ENCODE measurements around the gene UBE2F. TPM values are rescaled to one million over a fixed set of nuclear protein-coding genes. Genes with fewer than 3 reads are reported as not detected.

UBE2F gene
- total RNA-seq, 5 donors from 2014 or later (not counting 1 experiment from before 2014, with no cell fraction given) = 35.1 to 53.6 (median 37.3) TPM

- Histone ChIP-seq H3K27ac (ENCODE audit: low read length) (no peak overlapping the region), H3K4me1 (ENCODE audit: control insufficient read depth in 1 of 2, extremely low read depth in 1 of 2, insufficient read depth in 2 of 2, low read length in 2 of 2) (peaks cover 4 to 32% of the 10 kb centered on the region in 2 experiments), H3K27me3 (replicated peaks in 1 of 2; ENCODE audit: control insufficient read depth in 2 of 2, extremely low read depth in 1 of 2, insufficient read depth in 2 of 2, low read length in 1 of 2) (peaks cover 0 to 16% of the 10 kb centered on the region in 2 experiments), H3K4me3 (ENCODE audit: control insufficient read depth in 1 of 2, extremely low read depth in 1 of 2, low read length in 1 of 2) (no peak overlapping the region), H3K36me3 (ENCODE audit: control insufficient read depth in 2 of 2, extremely low read depth in 1 of 2, insufficient read depth in 1 of 2, low read length in 1 of 2) (no peaks in the 10 kb centered on the region), H3K9me3 (no peaks in the 10 kb centered on the region)
- H3K4me3 Mint-ChIP-seq = peak overlapping the region; percentile 80 to 87 (median 86)
- 100% methylated on average over 1 of the region's 3 CpGs for WGBS (ENCODE audit: insufficient coverage)
- ATAC-seq (replicated peaks in 1 of 4) (no peak), DNase-seq (no peak)
- POLR2A ChIA-PET = no interaction called here
- H3K9me3 Mint-ChIP-seq = peaks cover 0 to 4% (median 0%) of the 10 kb centered on the region in 3 donors
- peaks cover 17 to 18% of the 10 kb centered on the region in 2 donors for H3K27me3 Mint-ChIP-seq
- no peak overlapping the region for H3K27ac Mint-ChIP-seq
- CTCF ChIA-PET = no interaction called here
- H3K4me1 Mint-ChIP-seq = peaks cover 38 to 40% (median 40%) of the 10 kb centered on the region in 3 donors
- no peaks in the 10 kb centered on the region for H3K36me3 Mint-ChIP-seq
Measured at GRCh38 chr2:238059505-238059904, 92.7 kb downstream of the UBE2F start.

- H3K36me3 Mint-ChIP-seq = peaks cover 4% of the 10 kb centered on the region
- peak overlapping the region; percentile 73 to 79 for H3K4me3 ChIP-seq (ENCODE audit: control insufficient read depth in 1 of 2, extremely low read depth in 1 of 2, low read length in 1 of 2)
- ChIA-PET CTCF (no interaction called here), POLR2A (interaction anchor here in 1 of 2 donors (0.6 to 1.0 kb wide), 2 partner anchors 328 to 974 kb away, joined by 3 to 4 read pairs; partner anchors contain the start of gene COPS8)
- no peaks in the 10 kb centered on the region for H3K9me3 ChIP-seq
- WGBS (ENCODE audit: insufficient coverage) = 2% methylated on average over 18 of the region's 18 CpGs
- H3K36me3 ChIP-seq (ENCODE audit: control insufficient read depth in 2 of 2, extremely low read depth in 1 of 2, insufficient read depth in 1 of 2, low read length in 1 of 2) = peaks cover 0 to 2% of the 10 kb centered on the region in 2 donors
- H3K4me3 Mint-ChIP-seq = peak overlapping the region; percentile 80 to 87 (median 86)
- ATAC-seq (replicated peaks in 1 of 4) = no peak
- H3K27me3 ChIP-seq (replicated peaks in 1 of 2; ENCODE audit: control insufficient read depth in 2 of 2, extremely low read depth in 1 of 2, insufficient read depth in 2 of 2, low read length in 1 of 2) = peaks cover 0 to 10% of the 10 kb centered on the region in 2 experiments
- peak in 1 of 35 experiments; percentile 32 for DNase-seq
- peak overlapping the region; percentile 63 to 77 for H3K27ac Mint-ChIP-seq
- peaks cover 17 to 18% of the 10 kb centered on the region in 2 donors for H3K27me3 Mint-ChIP-seq
- peak overlapping the region; percentile 62 for H3K27ac ChIP-seq (ENCODE audit: low read length)
- H3K4me1 Mint-ChIP-seq = peaks cover 38 to 40% (median 40%) of the 10 kb centered on the region in 3 donors
- H3K9me3 Mint-ChIP-seq = peaks cover 0 to 4% (median 0%) of the 10 kb centered on the region in 3 donors
- H3K4me1 ChIP-seq (ENCODE audit: control insufficient read depth in 1 of 2, extremely low read depth in 1 of 2, insufficient read depth in 2 of 2, low read length in 2 of 2) = peaks cover 4 to 32% of the 10 kb centered on the region in 2 experiments
Measured at GRCh38 chr2:238060096-238060541, 93.3 kb downstream of the UBE2F start.

- Mint-ChIP-seq H3K9me3 (peaks cover 0 to 4% (median 0%) of the 10 kb centered on the region in 3 donors), H3K4me3 (peak within 1 kb of the TSS; percentile 86 to 91 (median 87)), H3K36me3 (peaks cover 6% of the 10 kb centered on the region), H3K27ac (peak within 1 kb of the TSS; percentile 63 to 80), H3K27me3 (peaks cover 15% of the 10 kb centered on the region in 2 donors), H3K4me1 (peaks cover 38 to 40% (median 40%) of the 10 kb centered on the region in 3 donors)
- ChIA-PET CTCF (no interaction called here), POLR2A (interaction anchor here (0.6 to 1.0 kb wide), 6 partner anchors 26 to 975 kb away, joined by 3 to 4 read pairs (median 3); partner anchors contain the start of gene COPS8 (in 1 of the 2))
- under 1% methylated on average over 97 of the region's 98 CpGs for WGBS (ENCODE audit: insufficient coverage)
- ATAC-seq (replicated peaks in 1 of 4) (peak; percentile 95 to 98 (median 96)), DNase-seq (peak; percentile 89 to 99 (median 95))
- peak within 1 kb of the TSS; percentile 62 for H3K27ac ChIP-seq (ENCODE audit: low read length)
- H3K9me3 ChIP-seq = no peaks in the 10 kb centered on the region
- peaks cover 0 to 4% of the 10 kb centered on the region in 2 donors for H3K36me3 ChIP-seq (ENCODE audit: control insufficient read depth in 2 of 2, extremely low read depth in 1 of 2, insufficient read depth in 1 of 2, low read length in 1 of 2)
- peaks cover 4 to 32% of the 10 kb centered on the region in 2 experiments for H3K4me1 ChIP-seq (ENCODE audit: control insufficient read depth in 1 of 2, extremely low read depth in 1 of 2, insufficient read depth in 2 of 2, low read length in 2 of 2)
- peaks cover 0 to 7% of the 10 kb centered on the region in 2 experiments for H3K27me3 ChIP-seq (replicated peaks in 1 of 2; ENCODE audit: control insufficient read depth in 2 of 2, extremely low read depth in 1 of 2, insufficient read depth in 2 of 2, low read length in 1 of 2)
- H3K4me3 ChIP-seq (ENCODE audit: control insufficient read depth in 1 of 2, extremely low read depth in 1 of 2, low read length in 1 of 2) = peak within 1 kb of the TSS; percentile 77 to 79
Measured at GRCh38 chr2:238060542-238061314, 93.9 kb downstream of the UBE2F start, which contains the start of gene SCLY. Gene SCLY (plus strand): TSS chr2:238061001. CDS start chr2:238061055, 54 bp downstream.

GRCh38 chr2:238061315-238062202 is 94.7 kb downstream of the UBE2F start:
- H3K36me3 ChIP-seq (ENCODE audit: control insufficient read depth in 2 of 2, extremely low read depth in 1 of 2, insufficient read depth in 1 of 2, low read length in 1 of 2) = peaks cover 0 to 9% of the 10 kb centered on the region in 2 donors
- Mint-ChIP-seq H3K9me3 (peaks cover 0 to 9% (median 3%) of the 10 kb centered on the region in 3 donors), H3K27ac (peak overlapping the region; percentile 7 to 73), H3K36me3 (peaks cover 14% of the 10 kb centered on the region), H3K4me1 (peaks cover 40 to 44% (median 40%) of the 10 kb centered on the region in 3 donors), H3K27me3 (peaks cover 7 to 8% of the 10 kb centered on the region in 2 donors), H3K4me3 (peak overlapping the region; percentile 86 to 91 (median 87))
- H3K4me3 ChIP-seq (ENCODE audit: control insufficient read depth in 1 of 2, extremely low read depth in 1 of 2, low read length in 1 of 2) = peak overlapping the region; percentile 77
- ATAC-seq (replicated peaks in 1 of 4) = peak; percentile 5 to 10 (median 8)
- ChIA-PET POLR2A (interaction anchor here (0.6 to 1.0 kb wide), 5 partner anchors 27 to 976 kb away, joined by 3 to 4 read pairs (median 4); partner anchors contain the start of gene COPS8 (in 1 of the 2)), CTCF (interaction anchor here (0.6 to 0.7 kb wide), 2 partner anchors 14 to 204 kb away, joined by 4 read pairs; no protein-coding TSS in a partner anchor)
- no peaks in the 10 kb centered on the region for H3K9me3 ChIP-seq
- peaks cover 4 to 32% of the 10 kb centered on the region in 2 experiments for H3K4me1 ChIP-seq (ENCODE audit: control insufficient read depth in 1 of 2, extremely low read depth in 1 of 2, insufficient read depth in 2 of 2, low read length in 2 of 2)
- H3K27ac ChIP-seq (ENCODE audit: low read length) = peak overlapping the region; percentile 19
- WGBS (ENCODE audit: insufficient coverage) = under 1% methylated on average over 22 of the region's 29 CpGs
- DNase-seq = peak in 18 of 35 experiments; percentile 2 to 49 (median 8)
- H3K27me3 ChIP-seq (replicated peaks in 1 of 2; ENCODE audit: control insufficient read depth in 2 of 2, extremely low read depth in 1 of 2, insufficient read depth in 2 of 2, low read length in 1 of 2) = peaks cover 0 to 7% of the 10 kb centered on the region in 2 experiments

GRCh38 chr2:238063414-238064189 is 96.8 kb downstream of the UBE2F start:
- H3K9me3 ChIP-seq = no peaks in the 10 kb centered on the region
- POLR2A ChIA-PET = no interaction called here
- peaks cover 44 to 50% (median 49%) of the 10 kb centered on the region in 3 donors for H3K4me1 Mint-ChIP-seq
- H3K4me3 Mint-ChIP-seq = no peak overlapping the region
- peaks cover 0 to 10% (median 8%) of the 10 kb centered on the region in 3 donors for H3K9me3 Mint-ChIP-seq
- 95% methylated on average over 4 of the region's 8 CpGs for WGBS (ENCODE audit: insufficient coverage)
- H3K36me3 Mint-ChIP-seq = peaks cover 27% of the 10 kb centered on the region
- peaks cover 8 to 35% of the 10 kb centered on the region in 2 experiments for H3K4me1 ChIP-seq (ENCODE audit: control insufficient read depth in 1 of 2, extremely low read depth in 1 of 2, insufficient read depth in 2 of 2, low read length in 2 of 2)
- no peak overlapping the region for H3K4me3 ChIP-seq (ENCODE audit: control insufficient read depth in 1 of 2, extremely low read depth in 1 of 2, low read length in 1 of 2)
- H3K27ac ChIP-seq (ENCODE audit: low read length) = no peak overlapping the region
- H3K27me3 ChIP-seq (replicated peaks in 1 of 2; ENCODE audit: control insufficient read depth in 2 of 2, extremely low read depth in 1 of 2, insufficient read depth in 2 of 2, low read length in 1 of 2) = no peaks in the 10 kb centered on the region
- ATAC-seq (replicated peaks in 1 of 4) (no peak), DNase-seq (no peak)
- H3K27me3 Mint-ChIP-seq = no peaks in the 10 kb centered on the region
- CTCF ChIA-PET = interaction anchor here in 1 of 2 donors (0.7 kb wide), 1 partner anchor 199 kb away, joined by 3 read pairs; no protein-coding TSS in a partner anchor
- peaks cover 5 to 14% of the 10 kb centered on the region in 2 donors for H3K36me3 ChIP-seq (ENCODE audit: control insufficient read depth in 2 of 2, extremely low read depth in 1 of 2, insufficient read depth in 1 of 2, low read length in 1 of 2)
- no peak overlapping the region for H3K27ac Mint-ChIP-seq
